HEK293T (cell line): ENCODE measurements around the gene KCNN3.

ENCODE experiments used
- CTCF ChIA-PET: fragments of 350-600 bp; formaldehyde crosslinking; extraction: SDS; loops from one replicate; lab custom pipeline; 2021; ENCODE audit warnings: antibody characterized with exemption, inconsistent platforms; lab: Yijun Ruan, JAX
- POLR2A ChIA-PET: fragments of 350-600 bp; formaldehyde crosslinking; extraction: SDS; loops from one replicate; lab custom pipeline; 2020; ENCODE audit warnings: antibody characterized with exemption, inconsistent platforms; lab: Yijun Ruan, JAX
- DNase-seq: peaks from one replicate; pipeline ENCODE4 v3.0.0; 2012; ENCODE audit warnings: mixed read lengths; ENCODE audit errors: extremely low spot score
- ARNT ChIP-seq: fragments of 450-650 bp; IDR thresholded peaks from 2 replicates; pipeline ENCODE4 v1.6.1; 2017; ENCODE audit warnings: mild to moderate bottlenecking
- BHLHE40 ChIP-seq: fragments of 450-650 bp; IDR thresholded peaks from 2 replicates; pipeline ENCODE4 v1.6.1; 2016; ENCODE audit warnings: mild to moderate bottlenecking, moderate library complexity, borderline replicate concordance
- CTBP1 ChIP-seq: fragments of 450-650 bp; IDR thresholded peaks from 2 replicates; pipeline ENCODE4 v1.6.1; 2016; ENCODE audit warnings: borderline replicate concordance
- ELF4 ChIP-seq: fragments of 450-650 bp; IDR thresholded peaks from 2 replicates; pipeline ENCODE4 v1.6.1; 2017; ENCODE audit warnings: antibody characterized with exemption
- FOXA1 ChIP-seq: fragments of 450-650 bp; IDR thresholded peaks from 2 replicates; pipeline ENCODE4 v1.6.1; 2016; ENCODE audit warnings: mild to moderate bottlenecking
- FOXK2 ChIP-seq: fragments of 450-650 bp; IDR thresholded peaks from 2 replicates; pipeline ENCODE4 v1.6.1; 2016; ENCODE audit warnings: mild to moderate bottlenecking
- FOXM1 ChIP-seq: fragments of 450-650 bp; IDR thresholded peaks from 2 replicates; pipeline ENCODE4 v1.6.1; 2017; ENCODE audit warnings: mild to moderate bottlenecking, borderline replicate concordance
- HDGF ChIP-seq: fragments of 450-650 bp; IDR thresholded peaks from 2 replicates; pipeline ENCODE4 v1.6.1; 2017; ENCODE audit warnings: antibody characterized with exemption, borderline replicate concordance
- L3MBTL2 ChIP-seq: fragments of 450-650 bp; conservative IDR thresholded peaks from 2 replicates; pipeline ENCODE4 v1.6.1; 2016; ENCODE audit warnings: mild to moderate bottlenecking
- LEF1 ChIP-seq: fragments of 450-650 bp; IDR thresholded peaks from 2 replicates; pipeline ENCODE4 v1.6.1; 2017; ENCODE audit warnings: mild to moderate bottlenecking, borderline replicate concordance
- NFRKB ChIP-seq: fragments of 450-650 bp; IDR thresholded peaks from 2 replicates; pipeline ENCODE4 v1.6.1; 2016; ENCODE audit warnings: mild to moderate bottlenecking, moderate library complexity
- PKNOX1 ChIP-seq: fragments of 450-650 bp; IDR thresholded peaks from 2 replicates; pipeline ENCODE4 v1.6.1; 2016
- SP1 ChIP-seq: fragments of 450-650 bp; IDR thresholded peaks from 2 replicates; pipeline ENCODE4 v1.6.1; 2017
- SUZ12 ChIP-seq: fragments of 450-650 bp; IDR thresholded peaks from 2 replicates; pipeline ENCODE4 v1.6.1; 2016; ENCODE audit warnings: mild to moderate bottlenecking
- TARDBP ChIP-seq: fragments of 450-650 bp; IDR thresholded peaks from 2 replicates; pipeline ENCODE4 v1.6.1; 2016
- ZNF384 ChIP-seq: fragments of 450-650 bp; IDR thresholded peaks from 2 replicates; pipeline ENCODE4 v1.6.1; 2016

The KCNN3 gene

GRCh38 chr1:154759793-154760192 lies 110.3 kb downstream of the KCNN3 start:
- no peak for DNase-seq
- CTCF ChIA-PET: interaction anchor here (2.2 kb wide), 1 partner anchor 200 kb away, joined by 9 read pairs; no protein-coding TSS in a partner anchor
- TF ChIP-seq NFRKB (no peak), FOXM1 (no peak), CTBP1 (no peak), HDGF (no peak), FOXK2 (no peak)
- POLR2A ChIA-PET: no interaction called here

- CTCF ChIA-PET: no interaction called here
- POLR2A ChIA-PET: no interaction called here
- TF ChIP-seq SP1 (no peak), L3MBTL2 (no peak), FOXM1 (no peak), LEF1 (no peak), PKNOX1 (no peak), FOXK2 (no peak), ZNF384 (no peak), ELF4 (no peak), HDGF (no peak)
- DNase-seq: no peak
These were observed 110.9 kb downstream of the KCNN3 start for GRCh38 chr1:154759196-154759595.

- TF ChIP-seq ARNT: no peak
- TF ChIP-seq ZNF384: no peak
- no peak for TF ChIP-seq L3MBTL2
- TF ChIP-seq BHLHE40: no peak
- no peak for TF ChIP-seq FOXM1
- TF ChIP-seq ELF4: no peak
- TF ChIP-seq TARDBP: no peak
- no peak for TF ChIP-seq LEF1
- TF ChIP-seq HDGF: no peak
- no peak for TF ChIP-seq FOXK2
- no peak for TF ChIP-seq FOXA1
- TF ChIP-seq CTBP1: no peak
- TF ChIP-seq NFRKB: no peak
- no peak for TF ChIP-seq SP1
- TF ChIP-seq SUZ12: no peak
- TF ChIP-seq PKNOX1: no peak
- POLR2A ChIA-PET: no interaction called here
- CTCF ChIA-PET: no interaction called here
- no peak for DNase-seq
These were observed 111.7 kb downstream of the KCNN3 start for GRCh38 chr1:154758346-154758745.

- TF ChIP-seq SP1: no peak
- no peak for TF ChIP-seq FOXM1
- no peak for TF ChIP-seq L3MBTL2
- TF ChIP-seq FOXA1: no peak
- no peak for TF ChIP-seq LEF1
- TF ChIP-seq SUZ12: no peak
- no peak for TF ChIP-seq BHLHE40
- no peak for TF ChIP-seq NFRKB
- no peak for TF ChIP-seq CTBP1
- no peak for TF ChIP-seq FOXK2
- TF ChIP-seq TARDBP: no peak
- TF ChIP-seq ARNT: no peak
- TF ChIP-seq HDGF: no peak
- no peak for TF ChIP-seq PKNOX1
- no peak for TF ChIP-seq ELF4
- POLR2A ChIA-PET: no interaction called here
- CTCF ChIA-PET: no interaction called here
- DNase-seq: no peak
These were observed 113.1 kb downstream of the KCNN3 start for GRCh38 chr1:154756793-154757548.

GRCh38 chr1:154755858-154756730 lies 114.0 kb downstream of the KCNN3 start:
- ChIA-PET POLR2A (no interaction called here), CTCF (no interaction called here)
- no peak for DNase-seq
- TF ChIP-seq ELF4 (no peak), BHLHE40 (no peak), FOXK2 (no peak), NFRKB (no peak), ARNT (no peak), L3MBTL2 (no peak), ZNF384 (no peak), HDGF (no peak), CTBP1 (no peak), FOXM1 (no peak), PKNOX1 (no peak)
